Measurements from ENCODE around the gene DNAI1. TPM values are rescaled to one million over a fixed set of nuclear protein-coding genes. Genes with fewer than 3 reads are reported as not detected.
A peak's percentile ranks its signal among the peaks of the same experiment; 100 is the strongest.

DNAI1 gene
- total and polyA plus RNA-seq, 10 of the 15 experiments (the other 5 are each of a cell fraction or from before 2014, with no cell fraction given), result not detected

GRCh38 chr9:34456746-34457145 lies 1.9 kb upstream of the DNAI1 start:
- ChIA-PET POLR2A (no interaction called here), RAD21 (ENCODE audit: unreplicated experiment) (no interaction called here), CTCF (interaction anchor here (0.6 to 1.0 kb wide), 2 partner anchors 246 to 1661 kb away, joined by 3 read pairs; no protein-coding TSS in a partner anchor), SMC1A (ENCODE audit: uncharacterized antibody, unreplicated experiment) (interaction anchor here (0.7 to 2.1 kb wide), 2 partner anchors 10 to 12 kb away, joined by 3 to 4 read pairs; no protein-coding TSS in a partner anchor)
- 60% methylated on average over 4 of the region's 4 CpGs for WGBS (ENCODE audit: insufficient coverage, insufficient replicate concordance, low lambda C conversion rate, missing lambda C conversion rate)
- Histone ChIP-seq H3K4me1 (ENCODE audit: control insufficient read depth, insufficient read depth, low read length) (peaks cover 7% of the 10 kb centered on the region; the same call in 1 of the 2 replicates), H3K9ac (ENCODE audit: control insufficient read depth, insufficient read depth, low read length) (no peak overlapping the region), H3K4me3 (no peak overlapping the region), H3K9me3 (replicated peaks; ENCODE audit: control insufficient read depth, insufficient read depth, low read length) (no peaks in the 10 kb centered on the region; the same call in 2 of the 3 replicates), H3K27me3 (replicated peaks in 1 of 2; ENCODE audit: control insufficient read depth in 2 of 2, insufficient read depth in 2 of 2, low read length in 1 of 2) (peaks cover 4 to 5% of the 10 kb centered on the region in 2 experiments), H3K27ac (ENCODE audit: control insufficient read depth, insufficient read depth) (no peak overlapping the region), H4K20me1 (ENCODE audit: control insufficient read depth, insufficient read depth) (no peaks in the 10 kb centered on the region), H3K4me2 (ENCODE audit: control insufficient read depth, insufficient read depth) (no peak overlapping the region), H3K79me2 (ENCODE audit: control insufficient read depth, insufficient read depth, low read length) (no peaks in the 10 kb centered on the region), H2AFZ (ENCODE audit: control insufficient read depth, low read depth, low read length) (no peak overlapping the region), H3K36me3 (ENCODE audit: control insufficient read depth in 2 of 2, insufficient read depth in 2 of 2, low read length in 1 of 2) (no peaks in the 10 kb centered on the region)
- intact Hi-C loops (cut with micrococcal nuclease; ENCODE audit: unreplicated experiment), result no loop called here
- DNase-seq (ENCODE audit: low read depth, low spot score) (no peak), ATAC-seq (no peak), FAIRE-seq (no peak)
- TF ChIP-seq ZZZ3 (IDR thresholded peaks at IDR 0.05; ENCODE audit: control insufficient read depth, insufficient read length, low read depth) (no peak), KLF5 (IDR thresholded peaks at IDR 0.05; ENCODE audit: partially characterized antibody) (no peak), ATF3 (IDR thresholded peaks at IDR 0.05; ENCODE audit: borderline replicate concordance, extremely low read depth, low read depth, low read length) (no peak)
- in situ Hi-C loops (cut with MboI), result no loop called here
- no TSS peak for BruUV-seq (replicated peaks)

- ChIA-PET CTCF (no interaction called here), SMC1A (ENCODE audit: uncharacterized antibody, unreplicated experiment) (no interaction called here), POLR2A (no interaction called here), RAD21 (ENCODE audit: unreplicated experiment) (no interaction called here)
- ATAC-seq (no peak), DNase-seq (ENCODE audit: low read depth, low spot score) (no peak), FAIRE-seq (no peak)
- Histone ChIP-seq H3K27me3 (replicated peaks in 1 of 2; ENCODE audit: control insufficient read depth in 2 of 2, insufficient read depth in 2 of 2, low read length in 1 of 2) (peaks cover 5 to 10% of the 10 kb centered on the region in 2 experiments), H3K4me2 (ENCODE audit: control insufficient read depth, insufficient read depth) (peak overlapping the region; percentile 89), H3K4me3 (peak overlapping the region; percentile 65; the same call in 1 of the 2 replicates), H3K27ac (ENCODE audit: control insufficient read depth, insufficient read depth) (no peak overlapping the region), H3K9ac (ENCODE audit: control insufficient read depth, insufficient read depth, low read length) (0 out of 2 replicates have a peak overlapping the region, but pooled peaks have one; percentile 40), H2AFZ (ENCODE audit: control insufficient read depth, low read depth, low read length) (peak overlapping the region; percentile 11; the same call in 1 of the 2 replicates), H3K9me3 (replicated peaks; ENCODE audit: control insufficient read depth, insufficient read depth, low read length) (no peaks in the 10 kb centered on the region; the same call in 2 of the 3 replicates), H3K36me3 (ENCODE audit: control insufficient read depth in 2 of 2, insufficient read depth in 2 of 2, low read length in 1 of 2) (no peaks in the 10 kb centered on the region), H3K79me2 (ENCODE audit: control insufficient read depth, insufficient read depth, low read length) (no peaks in the 10 kb centered on the region), H3K4me1 (ENCODE audit: control insufficient read depth, insufficient read depth, low read length) (peaks cover 7% of the 10 kb centered on the region; the same call in 1 of the 2 replicates), H4K20me1 (ENCODE audit: control insufficient read depth, insufficient read depth) (no peaks in the 10 kb centered on the region)
- intact Hi-C loops (cut with micrococcal nuclease; ENCODE audit: unreplicated experiment) (no loop called here), in situ Hi-C loops (cut with MboI) (no loop called here)
- WGBS (ENCODE audit: insufficient coverage, insufficient replicate concordance, low lambda C conversion rate, missing lambda C conversion rate), result 46% methylated on average over 43 of the region's 48 CpGs
- BruUV-seq (replicated peaks), result no TSS peak
- TF ChIP-seq IKZF2 (IDR thresholded peaks at IDR 0.05) (no peak), WRNIP1 (IDR thresholded peaks at IDR 0.05; ENCODE audit: borderline replicate concordance, low read depth, low read length) (no peak), IRF3 (IDR thresholded peaks at IDR 0.05) (no peak), RFX5 (IDR thresholded peaks at IDR 0.05; ENCODE audit: low read depth, low read length) (no peak), BCL3 (IDR thresholded peaks at IDR 0.05; ENCODE audit: borderline replicate concordance, insufficient read depth, low read depth, low read length, poor library complexity, severe bottlenecking) (no peak)
These were observed 1.2 kb upstream of the DNAI1 start for GRCh38 chr9:34457266-34458012.

All from GM12878 (cell line).